Measurements from ENCODE around the gene MRPL10.

Gene MRPL10

GRCh38 chr17:47840742-47841487 lies 9.6 kb upstream of the MRPL10 start, which contains the start of gene SCRN2:
TSS of gene SCRN2 (minus strand) at chr17:47841273. CDS start at chr17:47840843, 430 bp downstream.
- TF ChIP-seq EZH2phosphoT487 (conservative IDR thresholded peaks at IDR 0.05; ENCODE audit: low read length), result no peak
- peak; percentile 83 for TF ChIP-seq CTCF (IDR thresholded peaks at IDR 0.05; ENCODE audit: insufficient read depth, low read length, poor library complexity, severe bottlenecking)
- no peaks in the 10 kb centered on the region for H3K27me3 ChIP-seq (ENCODE audit: low read length)
- peak within 1 kb of the TSS; percentile 62 for H3K4me2 ChIP-seq (ENCODE audit: low read depth, low read length, poor library complexity, severe bottlenecking)
- H2AFZ ChIP-seq (ENCODE audit: low read depth, low read length, severe bottlenecking), result peak within 1 kb of the TSS; percentile 87
- H3K79me2 ChIP-seq (ENCODE audit: insufficient read depth, low read length), result no peaks in the 10 kb centered on the region
- peak within 1 kb of the TSS; percentile 69 for H3K9ac ChIP-seq (ENCODE audit: low read length)
- H3K9me3 ChIP-seq (ENCODE audit: insufficient read depth, low read length), result no peaks in the 10 kb centered on the region
- H3K9me2 ChIP-seq (replicated peaks; ENCODE audit: insufficient read depth, low read length), result no peaks in the 10 kb centered on the region
- no peak within 1 kb of the TSS for H3K27ac ChIP-seq (ENCODE audit: low read depth, low read length)
- peak within 1 kb of the TSS; percentile 69 for H3K4me3 ChIP-seq (ENCODE audit: insufficient read depth, low read length, poor library complexity, severe bottlenecking)
- H4K20me1 ChIP-seq (ENCODE audit: low read depth, low read length), result no peaks in the 10 kb centered on the region
- H3F3A ChIP-seq (ENCODE audit: insufficient read depth), result no peaks in the 10 kb centered on the region
- H3K36me3 ChIP-seq (ENCODE audit: low read length), result no peaks in the 10 kb centered on the region

GRCh38 chr17:47840001-47840741 lies 8.8 kb upstream of the MRPL10 start:
- Histone ChIP-seq H3F3A (ENCODE audit: insufficient read depth) (no peaks in the 10 kb centered on the region), H3K27ac (ENCODE audit: low read depth, low read length) (no peak overlapping the region), H3K27me3 (ENCODE audit: low read length) (no peaks in the 10 kb centered on the region), H2AFZ (ENCODE audit: low read depth, low read length, severe bottlenecking) (peak overlapping the region; percentile 87), H4K20me1 (ENCODE audit: low read depth, low read length) (no peaks in the 10 kb centered on the region), H3K9ac (ENCODE audit: low read length) (peak overlapping the region; percentile 69), H3K9me3 (ENCODE audit: insufficient read depth, low read length) (no peaks in the 10 kb centered on the region), H3K36me3 (ENCODE audit: low read length) (no peaks in the 10 kb centered on the region), H3K4me2 (ENCODE audit: low read depth, low read length, poor library complexity, severe bottlenecking) (peak overlapping the region; percentile 62), H3K79me2 (ENCODE audit: insufficient read depth, low read length) (no peaks in the 10 kb centered on the region), H3K4me3 (ENCODE audit: insufficient read depth, low read length, poor library complexity, severe bottlenecking) (peak overlapping the region; percentile 69), H3K9me2 (replicated peaks; ENCODE audit: insufficient read depth, low read length) (no peaks in the 10 kb centered on the region)
- TF ChIP-seq CTCF (IDR thresholded peaks at IDR 0.05; ENCODE audit: insufficient read depth, low read length, poor library complexity, severe bottlenecking) (no peak), EZH2phosphoT487 (conservative IDR thresholded peaks at IDR 0.05; ENCODE audit: low read length) (no peak)

- TF ChIP-seq EZH2phosphoT487 (conservative IDR thresholded peaks at IDR 0.05; ENCODE audit: low read length) (no peak), CTCF (IDR thresholded peaks at IDR 0.05; ENCODE audit: insufficient read depth, low read length, poor library complexity, severe bottlenecking) (no peak)
- H3K4me3 ChIP-seq (ENCODE audit: insufficient read depth, low read length, poor library complexity, severe bottlenecking), result no peak overlapping the region
- no peak overlapping the region for H3K27ac ChIP-seq (ENCODE audit: low read depth, low read length)
- H3F3A ChIP-seq (ENCODE audit: insufficient read depth), result no peaks in the 10 kb centered on the region
- no peaks in the 10 kb centered on the region for H3K36me3 ChIP-seq (ENCODE audit: low read length)
- H2AFZ ChIP-seq (ENCODE audit: low read depth, low read length, severe bottlenecking), result no peak overlapping the region
- no peak overlapping the region for H3K4me2 ChIP-seq (ENCODE audit: low read depth, low read length, poor library complexity, severe bottlenecking)
- no peaks in the 10 kb centered on the region for H4K20me1 ChIP-seq (ENCODE audit: low read depth, low read length)
- H3K79me2 ChIP-seq (ENCODE audit: insufficient read depth, low read length), result no peaks in the 10 kb centered on the region
- no peaks in the 10 kb centered on the region for H3K9me2 ChIP-seq (replicated peaks; ENCODE audit: insufficient read depth, low read length)
- no peak overlapping the region for H3K9ac ChIP-seq (ENCODE audit: low read length)
- H3K9me3 ChIP-seq (ENCODE audit: insufficient read depth, low read length), result no peaks in the 10 kb centered on the region
- H3K27me3 ChIP-seq (ENCODE audit: low read length), result no peaks in the 10 kb centered on the region
Observed at GRCh38 chr17:47839071-47839470, 7.7 kb upstream of the MRPL10 start.

Measured in SU-DHL-6 (cell line).